Caco-2 (cell line): ENCODE measurements around the gene SORCS2. TPM values are rescaled to one million over a fixed set of nuclear protein-coding genes. Genes with fewer than 3 reads are reported as not detected.

Experiments
- BruUV-seq: library from RNA; stranded (reverse); fragments of 400-500 nt; replicated peaks from 2 replicates; lab custom pipeline; 2021; lab: Mats Ljungman, UMichigan
- CTCF ChIA-PET: fragments of 300-600 bp; sonication (Branson Sonifier 250); formaldehyde crosslinking; loops from one replicate; lab custom pipeline; 2022; ENCODE audit warnings: antibody characterized with exemption; lab: Charles Lee
- POLR2A ChIA-PET: fragments of 300-600 bp; sonication (Branson Sonifier 250); formaldehyde crosslinking; loops from one replicate; lab custom pipeline; 2022; ENCODE audit warnings: antibody characterized with exemption; lab: Charles Lee
- DNase-seq, 2 experiments: peaks; one replicate each; pipeline versions ENCODE4 v3.0.0 to v3.0.0-alpha.2; 2020 to 2022
- H3K27me3 ChIP-seq: replicated peaks from 2 replicates; pipeline ENCODE4 v1.6.0; 2011; ENCODE audit warnings: low read length; ENCODE audit not compliant: control insufficient read depth, insufficient read depth
- H3K36me3 ChIP-seq: 2 replicates; pipeline ENCODE4 v1.5.1; 2011; ENCODE audit warnings: low read length; ENCODE audit not compliant: control insufficient read depth, insufficient read depth
- H3K4me1 ChIP-seq: fragments of 250-450 bp; sonication (Bioruptor Pico); 2 replicates; pipeline ENCODE4 v1.5.1; 2020; ENCODE audit warnings: mild to moderate bottlenecking
- H3K4me3 ChIP-seq: 2 replicates; pipeline ENCODE4 v1.5.1; 2011; ENCODE audit warnings: low read depth, mild to moderate bottlenecking, control low read depth, low read length
- H3K9me3 ChIP-seq: fragments of 250-450 bp; sonication (Bioruptor Pico); 2 replicates; pipeline ENCODE4 v1.5.1; 2020; ENCODE audit warnings: mild to moderate bottlenecking, moderate library complexity
- H3K27ac Mint-ChIP-seq: one replicate; pipeline ENCODE4 v1.8.0; 2022; ENCODE audit warnings: mixed read lengths; ENCODE audit not compliant: unreplicated experiment
- H3K27me3 Mint-ChIP-seq: one replicate; pipeline ENCODE4 v1.8.0; 2022; ENCODE audit warnings: mixed read lengths; ENCODE audit not compliant: insufficient read depth, unreplicated experiment
- H3K36me3 Mint-ChIP-seq: one replicate; pipeline ENCODE4 v1.8.0; 2022; ENCODE audit warnings: mild to moderate bottlenecking, mixed read lengths; ENCODE audit not compliant: insufficient read depth, unreplicated experiment
- H3K4me1 Mint-ChIP-seq: one replicate; pipeline ENCODE4 v1.8.0; 2022; ENCODE audit warnings: low read depth, mixed read lengths; ENCODE audit not compliant: unreplicated experiment
- H3K4me3 Mint-ChIP-seq: one replicate; pipeline ENCODE4 v1.8.0; 2022; ENCODE audit warnings: mild to moderate bottlenecking, moderate library complexity, mixed read lengths; ENCODE audit not compliant: unreplicated experiment
- H3K9me3 Mint-ChIP-seq: one replicate; pipeline ENCODE4 v1.8.0; 2022; ENCODE audit warnings: mixed read lengths; ENCODE audit not compliant: unreplicated experiment
- CTCF ChIP-seq, 2 experiments: fragments of 200-600 bp in 1 of 2; IDR thresholded peaks; 1 replicate in 1 of 2; 2 replicates in 1 of 2; pipeline versions ENCODE4 v1.5.1 to v1.8.0; 2011 to 2022; ENCODE audit warnings: antibody characterized with exemption in 1 of 2, control low read depth in 1 of 2, inconsistent platforms in 1 of 2, low read depth in 1 of 2, low read length in 1 of 2, mild to moderate bottlenecking in 1 of 2, moderate library complexity in 1 of 2; ENCODE audit not compliant: insufficient read depth in 1 of 2, severe bottlenecking in 1 of 2, unreplicated experiment in 1 of 2
- intact Hi-C: fragments of 100-400 bp; cut with micrococcal nuclease; formaldehyde crosslinking; loops from one replicate; pipeline ENCODE4 v1.10.0; 2022; ENCODE audit not compliant: unreplicated experiment
- total RNA-seq: library from RNA; stranded (reverse); gene quantifications from 2 replicates; pipeline ENCODE4 v1.2.3, GENCODE V29; 2022

Gene SORCS2
- total RNA-seq, 1 experiment from 2014 or later: 1.6 TPM

- H3K4me3 Mint-ChIP-seq: no peak overlapping the region
- intact Hi-C loops: no loop called here
- no peak overlapping the region for H3K27ac Mint-ChIP-seq
- no peaks in the 10 kb centered on the region for H3K36me3 ChIP-seq
- H3K9me3 Mint-ChIP-seq: no peaks in the 10 kb centered on the region
- H3K4me1 ChIP-seq: no peaks in the 10 kb centered on the region
- H3K27me3 ChIP-seq: no peaks in the 10 kb centered on the region; the same call in 1 of the 2 replicates
- H3K27me3 Mint-ChIP-seq: peaks cover 5% of the 10 kb centered on the region
- H3K4me1 Mint-ChIP-seq: no peaks in the 10 kb centered on the region
- H3K4me3 ChIP-seq: no peak overlapping the region
- ChIA-PET CTCF (interaction anchor here (0.6 kb wide), 1 partner anchor 75 kb away, joined by 4 read pairs; no protein-coding TSS in a partner anchor), POLR2A (interaction anchor here (0.6 kb wide), 1 partner anchor 398 kb away, joined by 6 read pairs; no protein-coding TSS in a partner anchor)
- no TSS peak for BruUV-seq
- no peaks in the 10 kb centered on the region for H3K36me3 Mint-ChIP-seq
- no peak for TF ChIP-seq CTCF (IDR thresholded peaks at IDR 0.05; ENCODE audit: insufficient read depth in 1 of 2, low read depth in 1 of 2, low read length in 1 of 2, severe bottlenecking in 1 of 2, unreplicated experiment in 1 of 2)
- DNase-seq: no peak
- H3K9me3 ChIP-seq: no peaks in the 10 kb centered on the region
Measured at GRCh38 chr4:7631288-7632014, 439.1 kb downstream of the SORCS2 start.

GRCh38 chr4:7632341-7632740, 440.0 kb downstream of the SORCS2 start:
- no peaks in the 10 kb centered on the region for H3K4me1 ChIP-seq
- peaks cover 5% of the 10 kb centered on the region for H3K27me3 Mint-ChIP-seq
- no peak for DNase-seq
- no peak overlapping the region for H3K27ac Mint-ChIP-seq
- H3K36me3 Mint-ChIP-seq: no peaks in the 10 kb centered on the region
- H3K4me3 Mint-ChIP-seq: no peak overlapping the region
- H3K27me3 ChIP-seq: no peaks in the 10 kb centered on the region; the same call in 1 of the 2 replicates
- H3K9me3 Mint-ChIP-seq: no peaks in the 10 kb centered on the region
- intact Hi-C loops: no loop called here
- H3K9me3 ChIP-seq: no peaks in the 10 kb centered on the region
- ChIA-PET POLR2A (no interaction called here), CTCF (no interaction called here)
- no TSS peak for BruUV-seq
- H3K36me3 ChIP-seq: no peaks in the 10 kb centered on the region
- H3K4me3 ChIP-seq: no peak overlapping the region
- no peaks in the 10 kb centered on the region for H3K4me1 Mint-ChIP-seq
- no peak for TF ChIP-seq CTCF (IDR thresholded peaks at IDR 0.05; ENCODE audit: insufficient read depth in 1 of 2, low read depth in 1 of 2, low read length in 1 of 2, severe bottlenecking in 1 of 2, unreplicated experiment in 1 of 2)

GRCh38 chr4:7632971-7633370, 440.6 kb downstream of the SORCS2 start:
- Mint-ChIP-seq H3K36me3 (no peaks in the 10 kb centered on the region), H3K27me3 (peaks cover 5% of the 10 kb centered on the region), H3K4me3 (no peak overlapping the region), H3K9me3 (no peaks in the 10 kb centered on the region), H3K27ac (no peak overlapping the region), H3K4me1 (no peaks in the 10 kb centered on the region)
- H3K36me3 ChIP-seq: no peaks in the 10 kb centered on the region
- no TSS peak for BruUV-seq
- no peaks in the 10 kb centered on the region; the same call in 1 of the 2 replicates for H3K27me3 ChIP-seq
- no peaks in the 10 kb centered on the region for H3K9me3 ChIP-seq
- H3K4me1 ChIP-seq: no peaks in the 10 kb centered on the region
- no peak for TF ChIP-seq CTCF (IDR thresholded peaks at IDR 0.05; ENCODE audit: insufficient read depth in 1 of 2, low read depth in 1 of 2, low read length in 1 of 2, severe bottlenecking in 1 of 2, unreplicated experiment in 1 of 2)
- ChIA-PET CTCF (no interaction called here), POLR2A (no interaction called here)
- intact Hi-C loops: no loop called here
- no peak for DNase-seq
- H3K4me3 ChIP-seq: no peak overlapping the region
